ENCODE measurements around the gene SLC7A10.
"Not testable (repeated sequence)": the region's sequence is repeated elsewhere in the genome, so short reads cannot be mapped to it uniquely, and the experiment has no call there.

The SLC7A10 gene

DNA sequence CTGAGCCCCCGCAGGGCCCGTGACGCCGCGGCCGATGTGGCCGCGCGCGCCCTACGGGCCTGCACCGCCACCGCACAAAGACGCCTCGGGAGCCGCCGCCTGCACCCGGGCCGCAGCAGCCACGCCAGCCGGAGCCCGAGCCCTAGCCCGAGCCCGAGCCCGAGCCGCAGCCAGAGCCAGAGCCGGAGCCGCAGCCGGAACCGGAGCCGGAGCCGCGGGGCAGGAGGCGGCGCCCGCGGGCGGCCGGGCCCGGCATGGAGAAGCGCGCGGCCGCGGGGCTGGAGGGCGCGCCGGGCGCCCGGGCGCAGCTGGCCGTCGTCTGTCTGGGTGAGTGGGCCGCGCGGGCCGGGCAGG, 31.1 kb downstream of the SLC7A10 start:
- no peak for TF ChIP-seq ZFX (IDR thresholded peaks at IDR 0.05; ENCODE audit: borderline replicate concordance)
- TF ChIP-seq, protein P1, sequence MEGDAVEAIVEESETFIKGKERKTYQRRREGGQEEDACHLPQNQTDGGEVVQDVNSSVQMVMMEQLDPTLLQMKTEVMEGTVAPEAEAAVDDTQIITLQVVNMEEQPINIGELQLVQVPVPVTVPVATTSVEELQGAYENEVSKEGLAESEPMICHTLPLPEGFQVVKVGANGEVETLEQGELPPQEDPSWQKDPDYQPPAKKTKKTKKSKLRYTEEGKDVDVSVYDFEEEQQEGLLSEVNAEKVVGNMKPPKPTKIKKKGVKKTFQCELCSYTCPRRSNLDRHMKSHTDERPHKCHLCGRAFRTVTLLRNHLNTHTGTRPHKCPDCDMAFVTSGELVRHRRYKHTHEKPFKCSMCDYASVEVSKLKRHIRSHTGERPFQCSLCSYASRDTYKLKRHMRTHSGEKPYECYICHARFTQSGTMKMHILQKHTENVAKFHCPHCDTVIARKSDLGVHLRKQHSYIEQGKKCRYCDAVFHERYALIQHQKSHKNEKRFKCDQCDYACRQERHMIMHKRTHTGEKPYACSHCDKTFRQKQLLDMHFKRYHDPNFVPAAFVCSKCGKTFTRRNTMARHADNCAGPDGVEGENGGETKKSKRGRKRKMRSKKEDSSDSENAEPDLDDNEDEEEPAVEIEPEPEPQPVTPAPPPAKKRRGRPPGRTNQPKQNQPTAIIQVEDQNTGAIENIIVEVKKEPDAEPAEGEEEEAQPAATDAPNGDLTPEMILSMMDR (IDR thresholded peaks at IDR 0.05): peak; percentile 7; the same call in 1 of the 2 replicates
- H3K27ac ChIP-seq: peak overlapping the region; percentile 56

DNA sequence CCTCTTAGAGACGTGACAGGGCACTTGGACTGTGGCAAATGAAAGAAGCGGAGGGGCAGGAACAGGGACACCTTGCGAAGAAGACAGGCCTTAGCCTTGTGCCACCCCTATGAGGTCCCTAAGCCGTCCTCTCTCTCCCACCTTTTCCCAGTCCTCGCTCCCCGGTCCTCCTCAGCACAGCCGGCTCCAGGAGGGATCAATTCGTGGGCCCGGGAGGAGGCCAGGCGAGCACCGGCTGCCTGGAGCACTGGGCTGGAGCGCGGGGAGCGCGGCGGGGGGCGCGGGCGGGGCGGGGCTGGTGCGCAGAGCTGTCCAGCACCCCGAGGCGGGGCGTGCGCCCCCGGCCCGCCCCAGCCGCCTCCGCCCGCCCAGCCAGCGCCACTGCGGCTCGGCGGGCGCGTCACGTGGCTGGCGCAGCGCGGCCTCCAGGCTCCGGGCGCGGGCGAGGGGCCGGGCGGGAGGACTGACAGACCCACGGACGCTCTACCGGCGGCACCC, 31.7 kb downstream of the SLC7A10 start, which contains the start of gene LRP3:
TSS of gene LRP3 (plus strand) at position 466 of the 498 bp plus-strand sequence. CDS start 456 bp downstream, outside the sequence.
- H3K27ac ChIP-seq: peak within 1 kb of the TSS; percentile 56
- TF ChIP-seq, protein P1 (IDR thresholded peaks at IDR 0.05): no peak
- no peak for TF ChIP-seq ZFX (IDR thresholded peaks at IDR 0.05; ENCODE audit: borderline replicate concordance)

DNA sequence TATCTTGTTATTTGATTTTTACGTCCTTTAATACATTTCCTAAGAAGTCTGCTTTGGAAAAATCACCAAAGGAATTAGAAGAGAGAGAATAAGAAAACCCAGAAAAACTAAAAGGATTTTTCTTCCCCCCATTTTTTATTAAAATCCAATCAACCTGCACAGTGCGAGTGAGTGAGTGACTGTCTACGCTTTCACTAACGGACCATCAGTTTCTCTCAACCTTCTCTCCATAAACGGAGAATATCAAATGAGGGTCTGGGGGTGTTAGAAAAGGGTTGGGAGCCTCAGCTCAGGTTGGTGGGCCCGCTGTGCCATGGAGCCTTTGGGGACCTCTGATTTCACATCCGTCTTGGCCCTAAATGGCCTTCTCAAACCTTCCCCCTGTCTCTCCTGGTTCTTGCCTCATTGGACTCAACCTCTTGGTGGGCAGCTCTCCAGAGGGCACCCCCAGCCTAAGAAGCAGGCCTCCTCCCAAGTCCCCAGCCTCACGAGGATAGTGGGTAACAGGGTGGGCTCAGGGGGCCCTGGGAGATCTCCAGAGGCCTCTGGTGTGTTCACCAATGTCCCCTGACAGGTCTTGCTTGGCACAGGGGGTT, 32.3 kb downstream of the SLC7A10 start:
- H3K27ac ChIP-seq: no peak overlapping the region
- TF ChIP-seq ZFX (IDR thresholded peaks at IDR 0.05; ENCODE audit: borderline replicate concordance): no peak
- TF ChIP-seq, protein P1 (IDR thresholded peaks at IDR 0.05): no peak

DNA sequence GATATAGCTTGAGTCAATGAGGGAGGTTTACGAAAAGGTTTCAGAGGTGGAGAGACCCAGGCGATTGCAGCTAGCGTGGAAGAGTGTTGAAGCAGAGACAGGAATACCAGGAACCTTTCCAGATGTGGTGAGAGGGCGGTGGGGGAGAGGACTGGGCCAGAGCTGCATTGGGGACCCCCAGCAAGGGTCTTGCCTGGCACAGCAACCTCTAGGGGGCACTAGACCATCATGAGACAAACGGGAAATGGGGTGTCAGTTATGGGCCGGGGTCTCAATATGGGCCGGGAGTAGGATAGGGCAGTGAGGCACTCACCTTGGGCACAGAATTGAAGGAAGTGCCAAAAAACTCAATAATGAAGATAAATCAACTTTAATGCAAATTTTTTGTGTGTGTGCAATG, 33.6 kb downstream of the SLC7A10 start:
- no peak for TF ChIP-seq ZFX (IDR thresholded peaks at IDR 0.05; ENCODE audit: borderline replicate concordance)
- TF ChIP-seq, protein P1 (IDR thresholded peaks at IDR 0.05): peak; percentile 20
- no peak overlapping the region for H3K27ac ChIP-seq

DNA sequence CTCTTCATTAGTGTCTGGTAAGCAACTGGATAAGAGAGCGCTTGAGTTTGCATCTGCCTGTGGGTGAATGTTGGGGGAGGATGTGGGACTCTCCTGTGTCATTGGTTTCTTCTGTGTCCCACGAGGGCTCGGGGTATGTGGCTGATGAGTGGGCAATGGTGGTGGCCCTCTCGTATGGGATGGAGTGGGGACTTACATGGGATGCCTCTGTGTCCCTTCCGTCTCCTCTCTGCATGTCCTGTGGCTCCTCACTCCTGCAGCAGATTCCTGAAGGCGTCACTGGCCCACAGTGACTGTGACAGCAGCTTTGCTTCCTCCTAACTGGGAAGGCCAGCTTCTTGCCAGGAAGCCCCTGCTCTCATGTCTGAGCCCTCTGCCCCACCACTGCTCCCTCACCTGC, 34.1 kb downstream of the SLC7A10 start:
- TF ChIP-seq, protein P1 (IDR thresholded peaks at IDR 0.05): no peak
- TF ChIP-seq ZFX (IDR thresholded peaks at IDR 0.05; ENCODE audit: borderline replicate concordance): no peak
- H3K27ac ChIP-seq: no peak overlapping the region

DNA sequence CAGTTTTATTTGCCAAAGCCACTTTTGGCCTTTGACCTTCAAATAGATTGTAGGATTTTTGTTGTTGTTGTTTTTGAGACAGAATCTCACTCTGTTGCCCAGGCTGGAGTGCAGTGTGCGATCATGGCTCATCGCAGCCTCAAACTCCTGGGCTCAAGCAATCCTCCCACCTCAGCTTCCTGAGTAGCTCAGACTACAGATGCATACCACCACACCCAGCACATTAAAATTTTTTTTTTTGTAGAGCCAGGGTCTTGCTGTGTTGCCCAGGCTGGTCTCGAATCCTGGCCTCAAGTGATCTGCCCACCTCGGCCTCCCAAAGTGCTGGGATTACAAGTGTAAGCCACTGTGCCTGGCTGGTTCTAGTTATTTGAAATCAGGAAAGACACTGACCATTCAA, 34.6 kb downstream of the SLC7A10 start:
- not testable (repeated sequence) for H3K27ac ChIP-seq

DNA sequence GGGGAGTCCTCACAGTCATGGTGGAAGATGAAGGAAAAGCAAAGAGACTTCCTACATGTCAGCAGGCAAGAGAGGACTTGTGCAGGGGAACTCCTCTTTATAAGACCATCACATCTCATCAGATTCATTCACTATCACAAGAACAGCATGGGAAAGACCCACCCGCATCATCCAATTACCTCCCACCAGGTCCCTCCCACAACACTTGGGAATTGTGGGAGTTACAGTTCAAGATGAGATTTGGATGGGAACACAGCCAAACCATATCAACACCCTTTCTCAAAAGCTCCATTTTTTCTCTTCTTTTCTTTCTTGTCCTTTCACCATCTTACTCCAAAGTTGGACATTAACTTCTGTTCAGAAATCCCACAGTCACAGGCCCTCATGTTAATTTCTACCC, 36.2 kb downstream of the SLC7A10 start:
- H3K27ac ChIP-seq: no peak overlapping the region
- no peak for TF ChIP-seq ZFX (IDR thresholded peaks at IDR 0.05; ENCODE audit: borderline replicate concordance)
- TF ChIP-seq, protein P1 (IDR thresholded peaks at IDR 0.05): no peak

DNA sequence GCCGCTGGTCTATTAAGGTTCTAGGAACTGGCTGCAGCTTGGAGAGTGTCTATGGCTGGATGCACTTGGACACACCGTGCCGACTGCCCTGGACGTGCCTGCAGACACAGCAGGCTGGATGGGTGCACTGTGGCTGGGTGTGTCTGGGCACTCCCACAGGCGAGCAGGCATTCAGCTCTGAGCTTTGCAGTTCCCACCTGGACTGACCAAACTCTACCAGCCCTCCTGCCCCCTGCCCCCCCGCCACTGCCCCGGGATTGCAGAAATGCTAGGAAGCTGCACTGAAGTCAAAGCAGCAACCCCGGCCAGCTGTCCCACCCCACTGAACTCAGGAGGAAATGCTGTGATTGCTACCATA, 38.5 kb downstream of the SLC7A10 start:
- H3K27ac ChIP-seq: no peak overlapping the region

More for the DNA sequence above, 38.5 kb downstream of the SLC7A10 start:
- TF ChIP-seq ZFX (IDR thresholded peaks at IDR 0.05; ENCODE audit: borderline replicate concordance): no peak
- TF ChIP-seq, protein P1 (IDR thresholded peaks at IDR 0.05): no peak
